GM03348 (cell line): ENCODE results near the gene ZNF749.
"Not testable (repeated sequence)": the region's sequence is repeated elsewhere in the genome, so short reads cannot be mapped to it uniquely, and the experiment has no call there.

Source experiments
- DNase-seq: peaks from one replicate; pipeline ENCODE4 v3.0.0; 2012; ENCODE audit warnings: low spot score

Gene ZNF749

DNA sequence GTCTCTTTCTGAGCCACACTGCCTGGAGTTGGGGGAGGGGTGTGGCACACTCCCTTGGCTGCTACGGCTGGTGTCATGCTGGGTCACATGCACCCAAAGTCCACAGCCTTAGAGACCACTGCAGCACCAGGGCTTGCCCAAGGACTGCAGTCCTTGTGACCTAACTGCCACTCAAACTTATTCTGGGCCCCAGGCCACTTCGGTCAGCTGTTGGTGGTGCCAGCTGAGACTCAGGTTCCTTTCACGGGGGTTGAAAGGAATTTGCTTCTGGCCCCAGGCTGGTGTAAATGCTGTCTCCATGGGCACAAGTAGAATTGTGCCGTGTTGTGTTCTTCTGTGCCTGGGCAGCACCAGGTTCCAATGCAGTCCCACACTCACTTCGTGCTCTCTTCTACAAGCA, 31.4 kb downstream of the ZNF749 start:
- no peak for DNase-seq

DNA sequence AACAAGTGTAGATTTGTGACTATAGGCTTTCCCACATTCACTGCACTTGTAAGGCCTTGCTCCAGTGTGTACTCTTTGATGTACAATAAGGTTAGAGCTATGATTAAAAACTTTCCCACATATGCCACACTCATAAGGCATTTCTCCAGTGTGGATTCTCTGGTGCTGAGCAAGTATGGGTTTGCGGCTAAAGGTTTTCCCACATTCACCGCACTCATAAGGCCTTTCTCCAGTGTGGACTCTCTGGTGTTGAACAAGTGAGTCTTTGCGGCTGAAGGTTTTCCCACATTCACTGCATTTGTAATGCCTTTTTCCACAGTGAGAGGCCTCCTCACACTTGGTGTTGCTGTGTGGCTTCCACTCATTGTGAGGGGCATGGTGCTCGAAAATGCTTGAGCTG, 38.5 kb downstream of the ZNF749 start:
- DNase-seq, result no peak

DNA sequence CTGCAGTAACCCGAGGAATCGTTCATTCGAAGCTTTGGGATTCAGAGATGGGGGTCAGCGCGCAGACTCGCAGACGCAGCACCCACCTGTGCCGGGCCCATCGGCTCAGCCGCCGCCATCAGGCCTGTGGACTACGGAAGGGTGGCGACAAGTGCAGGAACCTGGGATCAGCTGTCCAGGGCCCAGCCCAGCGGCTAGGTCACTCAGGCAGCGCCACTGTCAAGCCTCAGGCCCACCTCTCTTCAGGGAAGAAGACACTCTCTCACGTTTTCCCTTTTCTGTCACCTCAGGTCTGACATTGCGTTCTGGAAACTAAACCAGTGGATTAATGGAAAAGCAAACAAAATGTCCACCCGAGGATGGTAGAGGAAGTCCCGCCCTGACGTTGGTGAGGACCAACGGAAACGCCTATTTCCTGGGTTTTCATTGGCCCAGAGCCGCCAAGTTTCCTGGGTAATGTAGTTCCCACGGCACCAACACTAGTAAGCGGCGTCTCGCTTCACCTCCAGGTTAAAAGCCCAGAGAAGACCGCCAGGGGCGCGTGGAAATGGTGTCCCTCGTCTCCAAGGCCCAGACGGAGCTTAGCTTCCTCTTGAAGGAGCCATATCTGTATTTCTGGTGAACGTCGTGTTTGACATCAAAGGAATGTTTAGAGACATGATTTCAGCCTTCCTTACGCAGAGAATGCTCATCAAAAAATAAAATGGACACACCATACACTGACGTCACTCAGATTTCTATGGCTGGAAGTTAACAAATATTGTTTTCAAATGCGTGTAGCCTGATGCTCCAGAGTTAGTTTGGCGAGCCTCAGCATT, 42.3 kb downstream of the ZNF749 start, which contains the start of gene ZNF772:
Gene ZNF772 (minus strand): TSS at position 376 of the 818 bp plus-strand sequence. CDS start 257 bp downstream, at position 119.
- DNase-seq, result peak; percentile 96

DNA sequence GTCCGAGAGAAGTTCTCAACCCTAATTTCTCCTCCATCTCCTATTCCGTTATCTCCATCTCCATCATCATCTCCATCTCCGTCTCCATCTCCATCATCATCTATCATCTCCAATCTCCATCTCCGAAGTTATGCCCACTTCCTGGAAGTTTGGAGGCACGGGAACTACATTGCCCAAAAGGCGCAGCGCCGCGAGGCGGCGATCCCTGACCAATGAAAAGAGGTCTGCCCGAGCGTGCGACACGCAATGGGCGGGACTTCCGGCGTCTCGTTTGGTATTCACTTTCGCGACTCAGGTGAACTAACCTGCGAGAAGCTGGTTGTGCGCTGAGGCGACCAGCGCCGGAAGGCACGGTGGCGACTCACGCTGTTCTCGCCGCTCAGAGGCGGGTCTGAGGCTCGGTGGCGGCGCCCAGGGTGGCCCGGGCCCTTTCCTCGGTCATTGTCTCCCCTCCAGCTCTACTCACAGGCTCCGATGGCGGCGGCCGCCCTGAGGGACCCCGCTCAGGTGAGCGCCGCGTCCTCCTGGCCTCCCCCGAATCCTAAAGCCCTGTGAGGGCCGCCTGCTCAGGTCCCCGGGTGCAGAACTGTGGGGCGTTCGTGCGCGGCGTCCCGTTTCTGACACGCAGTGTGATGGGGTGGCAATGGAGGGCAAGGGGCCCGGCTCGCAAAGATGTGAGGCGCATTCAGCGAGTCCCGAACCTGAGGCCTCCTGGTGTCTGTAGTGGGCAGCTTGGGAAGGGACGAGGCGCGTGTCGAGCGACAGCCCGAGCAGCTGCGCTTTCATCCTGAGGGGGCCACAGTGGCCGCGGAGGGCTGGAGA, 52.6 kb downstream of the ZNF749 start, which contains the start of gene ZNF419:
Gene ZNF419 (plus strand): TSS at position 274 of the 822 bp plus-strand sequence. CDS start 201 bp downstream, at position 475.
- peak; percentile 95 for DNase-seq

DNA sequence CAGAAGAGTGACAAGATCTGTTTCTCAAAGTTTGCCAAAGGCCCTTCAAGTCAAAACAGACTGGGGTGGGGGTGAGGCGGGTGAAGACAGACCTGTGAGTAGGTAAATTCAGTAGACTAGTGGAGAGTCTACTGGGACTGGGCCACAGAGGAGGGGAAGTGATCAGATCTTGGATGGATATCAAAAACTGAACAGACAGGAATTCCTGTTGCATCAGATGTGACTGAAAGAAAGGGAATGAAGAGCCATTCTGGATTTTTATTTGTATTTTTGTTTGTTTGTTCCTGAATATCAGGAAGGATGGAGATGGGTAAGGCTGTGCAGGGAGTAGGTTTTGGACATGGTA, 53.1 kb downstream of the ZNF749 start:
- DNase-seq, result not testable (repeated sequence)
